Fibroblast of skin of scalp (primary cell): ENCODE measurements around the gene ZIC2.
A peak's percentile ranks its signal among the peaks of the same experiment; 100 is the strongest.

ENCODE experiments used
- DNase-seq: peaks from one replicate; pipeline ENCODE4 v3.0.0-alpha.2; 2013

Gene ZIC2

GRCh38 chr13:99986741-99987140, 5.2 kb downstream of the ZIC2 start:
- DNase-seq = no peak

GRCh38 chr13:99987154-99988019, 5.8 kb downstream of the ZIC2 start:
- no peak for DNase-seq

- no peak for DNase-seq
Observed at GRCh38 chr13:99988529-99989275, 7.1 kb downstream of the ZIC2 start.

- no peak for DNase-seq
Observed at GRCh38 chr13:99989276-99990125, 7.9 kb downstream of the ZIC2 start.

GRCh38 chr13:99990126-99990977, 8.8 kb downstream of the ZIC2 start:
- no peak for DNase-seq

- DNase-seq = no peak
Observed at GRCh38 chr13:99991013-99991827, 9.6 kb downstream of the ZIC2 start.

- no peak for DNase-seq
Observed at GRCh38 chr13:99991828-99992775, 10.5 kb downstream of the ZIC2 start.

- peak; percentile 42 for DNase-seq
Observed at GRCh38 chr13:99992949-99993351, 11.4 kb downstream of the ZIC2 start.

- DNase-seq = no peak
Observed at GRCh38 chr13:99993660-99994637, 12.4 kb downstream of the ZIC2 start.

GRCh38 chr13:99994638-99995020, 13.0 kb downstream of the ZIC2 start:
- no peak for DNase-seq

- DNase-seq = no peak
Observed at GRCh38 chr13:99995104-99995588, 13.6 kb downstream of the ZIC2 start.

GRCh38 chr13:99995589-99996380, 14.2 kb downstream of the ZIC2 start:
- DNase-seq = peak; percentile 21

GRCh38 chr13:99996381-99996973, 14.9 kb downstream of the ZIC2 start:
- no peak for DNase-seq

GRCh38 chr13:99997702-99998214, 16.2 kb downstream of the ZIC2 start:
- DNase-seq = no peak

GRCh38 chr13:99998261-99998660, 16.7 kb downstream of the ZIC2 start:
- no peak for DNase-seq

GRCh38 chr13:100014621-100015020, 33.0 kb downstream of the ZIC2 start:
- no peak for DNase-seq
